ENCODE data around the gene DNPEP.

DNPEP gene

DNA sequence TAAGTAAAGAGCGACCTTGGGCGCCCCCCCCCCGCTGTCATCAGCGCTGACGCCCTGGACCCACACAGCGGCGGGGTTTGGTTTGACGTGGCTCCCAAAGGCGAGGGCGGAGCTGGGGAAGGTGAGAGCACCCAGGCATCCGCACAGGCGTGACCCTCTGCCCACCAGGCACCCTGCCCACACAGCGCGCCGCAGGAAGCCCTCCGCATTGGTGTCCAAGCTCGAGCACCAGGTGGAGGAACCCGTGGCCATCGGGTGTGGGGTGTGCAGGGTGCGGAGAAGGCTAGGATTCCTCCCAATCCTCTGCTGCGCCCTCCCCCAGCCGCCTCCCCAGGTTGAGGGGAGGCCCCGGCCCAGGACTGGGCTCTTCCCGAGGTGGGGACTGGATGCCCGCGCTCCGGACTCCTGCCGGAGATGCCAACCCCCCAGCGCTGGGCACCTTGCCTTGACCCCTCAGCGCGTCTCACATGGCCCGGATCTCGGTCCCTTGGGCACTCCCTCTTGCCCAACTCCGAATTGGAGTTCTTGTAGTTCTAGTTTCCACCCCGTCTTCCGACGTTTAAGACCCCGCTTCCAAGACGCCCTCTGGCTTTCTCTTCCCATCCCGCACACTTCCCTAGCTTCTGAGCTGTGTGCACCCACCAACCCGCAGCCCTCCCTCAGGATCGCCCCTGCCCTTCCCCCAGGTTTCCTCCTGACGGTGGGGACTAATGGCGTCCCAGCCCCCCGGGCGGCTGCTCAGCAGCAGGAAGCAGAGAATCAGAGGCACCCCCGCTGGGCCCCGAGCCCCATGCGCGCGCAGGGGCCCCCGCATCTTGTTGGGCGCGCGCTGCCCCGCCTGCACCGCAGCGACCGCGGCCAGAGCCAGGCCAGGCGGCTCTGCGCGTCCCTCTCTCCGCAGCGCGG lies 29.3 kb downstream of the DNPEP start:
- no peak for DNase-seq (ENCODE audit: low spot score)

DNA sequence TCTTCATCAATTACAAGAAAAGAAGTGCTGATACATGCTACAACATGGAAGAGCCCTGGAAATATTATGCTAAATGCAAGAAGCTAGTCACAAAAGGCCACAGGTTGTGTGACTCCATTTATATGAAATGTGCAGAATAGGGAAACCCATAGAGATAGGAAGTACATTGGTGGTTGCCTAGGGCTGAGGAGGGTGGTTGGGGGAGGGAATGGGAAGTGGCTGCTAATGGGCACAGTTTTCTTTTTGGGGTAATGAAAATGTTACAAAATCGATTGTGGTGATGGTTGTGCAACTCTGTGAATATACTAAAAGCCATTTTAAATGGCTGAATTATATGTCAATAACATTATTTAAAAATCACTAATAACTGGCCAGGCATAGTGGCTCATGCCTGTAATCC lies 30.9 kb downstream of the DNPEP start:
- DNase-seq (ENCODE audit: low spot score): no peak

- no peak for DNase-seq (ENCODE audit: low spot score)
Observed at GRCh38 chr2:219354582-219354981, 33.1 kb downstream of the DNPEP start.

GRCh38 chr2:219353129-219353528 lies 34.6 kb downstream of the DNPEP start:
- no peak for DNase-seq (ENCODE audit: low spot score)

DNA sequence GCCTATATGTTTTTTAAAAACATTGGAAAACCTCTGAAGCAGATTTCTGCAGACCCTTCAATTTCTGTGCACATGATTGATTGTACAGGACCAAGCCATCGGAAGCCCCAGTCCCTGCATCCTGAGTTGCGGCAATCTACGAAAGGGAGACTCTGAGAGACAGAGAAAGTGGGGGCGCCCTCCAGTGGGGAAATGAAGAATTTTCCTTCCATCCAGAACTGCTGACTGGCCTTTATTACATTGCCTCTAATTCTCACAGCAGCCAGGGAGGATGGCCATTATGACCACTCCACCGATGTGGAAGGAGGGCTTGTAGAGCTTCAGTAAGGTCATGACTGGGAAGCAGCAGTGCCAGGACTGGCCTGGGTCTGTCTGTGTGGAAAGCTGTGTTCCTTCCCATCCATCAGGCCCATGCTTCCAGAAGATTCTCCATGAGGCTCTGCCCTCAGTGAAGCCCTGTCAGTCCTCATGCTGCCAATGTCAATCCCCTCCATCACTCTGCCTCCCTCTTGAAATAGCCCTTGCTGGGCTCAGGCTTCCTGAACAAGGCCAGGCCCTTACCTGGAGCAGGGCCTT lies 35.2 kb downstream of the DNPEP start:
- DNase-seq (ENCODE audit: low spot score): peak; percentile 82

GRCh38 chr2:219350710-219351221 lies 36.9 kb downstream of the DNPEP start:
- no peak for DNase-seq (ENCODE audit: low spot score)

- no peak for DNase-seq (ENCODE audit: low spot score)
Observed at GRCh38 chr2:219350215-219350614, 37.5 kb downstream of the DNPEP start.

GRCh38 chr2:219344751-219345430 lies 42.8 kb downstream of the DNPEP start:
- no peak for DNase-seq (ENCODE audit: low spot score)

DNA sequence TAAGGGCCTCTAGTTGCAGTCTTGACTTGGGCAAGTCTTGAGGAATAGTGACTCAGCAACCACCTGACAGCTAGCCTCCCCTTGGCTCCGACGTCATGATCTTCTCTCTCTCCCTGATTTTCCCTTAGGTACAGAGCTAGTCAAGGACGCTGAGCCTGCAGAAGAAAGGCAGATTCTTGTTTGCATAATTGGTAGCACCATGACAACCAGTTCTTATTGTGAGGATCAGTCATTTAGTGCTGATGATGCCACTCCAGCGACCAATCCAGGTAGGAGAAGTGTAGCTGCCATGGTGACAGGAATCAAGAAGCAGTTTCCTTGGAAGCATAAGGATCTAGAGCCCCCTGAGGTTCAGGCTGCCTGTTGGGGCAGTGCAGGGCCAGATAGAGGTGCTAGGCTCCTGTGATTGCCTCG lies 52.3 kb downstream of the DNPEP start:
- no peak for DNase-seq (ENCODE audit: low spot score)

GRCh38 chr2:219334076-219334475 lies 53.6 kb downstream of the DNPEP start:
- no peak for DNase-seq (ENCODE audit: low spot score)

DNA sequence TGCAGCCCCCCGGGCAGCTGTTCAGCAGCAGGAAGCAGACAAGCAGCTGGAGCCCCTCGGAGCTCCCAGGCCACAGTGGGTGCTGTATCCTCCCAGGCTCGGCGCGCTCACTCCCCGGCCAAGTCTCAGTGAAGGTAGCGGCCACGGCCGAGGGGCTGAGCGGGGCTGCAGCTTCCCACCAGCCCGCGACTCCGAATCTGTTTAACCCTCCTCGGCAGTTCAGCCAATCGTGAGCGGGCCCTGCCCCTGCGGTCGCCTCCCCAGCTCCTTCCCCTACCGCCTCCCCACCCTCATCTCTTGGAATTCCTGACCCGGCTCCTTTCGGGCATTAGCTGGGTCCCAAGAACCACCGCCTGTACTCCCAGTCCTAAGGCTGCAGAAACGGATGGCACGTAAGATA lies 55.2 kb downstream of the DNPEP start, which contains the start of gene RESP18:
Gene RESP18, minus strand, starts transcription at position 203 of the 400 bp plus-strand sequence.
- no peak for DNase-seq (ENCODE audit: low spot score)

DNA sequence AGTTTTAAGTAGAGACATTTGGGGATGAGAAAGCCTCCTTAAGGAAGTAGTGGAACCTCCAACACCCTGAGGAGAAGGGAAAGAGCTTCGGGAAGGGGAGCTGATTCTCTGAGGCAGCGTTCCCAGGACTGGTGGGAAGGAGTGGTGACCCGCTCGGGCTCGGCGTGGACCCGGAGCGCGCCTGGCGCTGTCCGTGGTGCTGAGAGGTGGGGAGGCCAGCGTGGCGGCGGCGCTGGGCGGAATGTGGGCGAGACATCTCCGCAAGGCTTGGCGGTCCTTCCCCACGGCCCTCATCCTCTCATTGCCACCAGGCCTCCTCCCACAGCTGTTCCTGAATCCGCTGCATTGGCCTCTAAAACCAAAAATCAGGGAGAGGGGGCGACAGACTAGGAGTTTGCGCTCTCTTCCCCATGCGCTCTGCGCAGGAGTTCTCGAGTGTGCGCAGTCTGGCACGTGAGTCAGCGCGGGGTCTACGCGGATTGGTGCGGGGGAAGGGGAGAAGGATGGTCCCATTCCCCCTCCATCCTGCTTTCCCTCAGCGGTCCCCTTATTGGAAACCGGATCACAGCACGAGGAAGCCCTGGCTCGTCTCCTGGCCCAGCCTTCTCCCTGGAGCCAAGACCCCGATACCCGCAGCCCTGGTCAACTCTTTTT lies 56.0 kb downstream of the DNPEP start:
- peak; percentile 45 for DNase-seq (ENCODE audit: low spot score)

DNA sequence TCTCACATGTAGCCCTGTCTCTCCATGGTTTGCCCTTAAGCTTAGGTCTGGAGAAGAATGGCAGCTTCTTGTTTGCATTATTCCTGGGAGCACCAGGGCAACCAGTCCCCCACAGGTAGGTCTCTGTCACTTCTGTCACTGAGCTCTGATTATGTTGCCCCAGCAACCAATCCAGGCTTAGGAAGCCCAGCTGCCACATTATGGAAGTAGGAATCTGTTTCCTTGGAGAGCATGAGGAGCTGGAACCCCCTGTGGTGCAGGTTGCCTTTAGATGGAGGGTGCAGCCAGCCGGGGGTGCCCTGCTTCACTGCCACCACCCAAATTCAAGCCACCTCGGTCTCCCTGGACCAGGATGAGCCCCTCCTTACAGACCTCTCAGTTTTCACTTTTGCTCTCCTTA lies 60.0 kb downstream of the DNPEP start:
- DNase-seq (ENCODE audit: low spot score): no peak

- no peak for DNase-seq (ENCODE audit: low spot score)
Observed at GRCh38 chr2:219325657-219326315, 61.9 kb downstream of the DNPEP start.

GRCh38 chr2:219325136-219325535 lies 62.6 kb downstream of the DNPEP start:
- DNase-seq (ENCODE audit: low spot score): no peak

GRCh38 chr2:219323434-219323833 lies 64.3 kb downstream of the DNPEP start:
- DNase-seq (ENCODE audit: low spot score): no peak
